RPMI7951 (cell line): ENCODE results near the gene FSTL5. TPM values are rescaled to one million over a fixed set of nuclear protein-coding genes. Genes with fewer than 3 reads are reported as not detected.

Experiments used
- DNase-seq: peaks from one replicate; pipeline ENCODE4 v3.0.0-alpha.2; 2012; ENCODE audit warnings: low read depth
- total RNA-seq: library from RNA; depleted of rRNA; stranded (reverse); fragments of >200 nt; shearing (Covaris generic); gene quantifications from 2 replicates; pipeline ENCODE4 v1.2.3, GENCODE V29; 2014

The FSTL5 gene
- total RNA-seq, 1 experiment from 2014 or later, result 16.3 TPM

GRCh38 chr4:161336621-161337020 lies 827.2 kb downstream of the FSTL5 start:
- no peak for DNase-seq

DNA sequence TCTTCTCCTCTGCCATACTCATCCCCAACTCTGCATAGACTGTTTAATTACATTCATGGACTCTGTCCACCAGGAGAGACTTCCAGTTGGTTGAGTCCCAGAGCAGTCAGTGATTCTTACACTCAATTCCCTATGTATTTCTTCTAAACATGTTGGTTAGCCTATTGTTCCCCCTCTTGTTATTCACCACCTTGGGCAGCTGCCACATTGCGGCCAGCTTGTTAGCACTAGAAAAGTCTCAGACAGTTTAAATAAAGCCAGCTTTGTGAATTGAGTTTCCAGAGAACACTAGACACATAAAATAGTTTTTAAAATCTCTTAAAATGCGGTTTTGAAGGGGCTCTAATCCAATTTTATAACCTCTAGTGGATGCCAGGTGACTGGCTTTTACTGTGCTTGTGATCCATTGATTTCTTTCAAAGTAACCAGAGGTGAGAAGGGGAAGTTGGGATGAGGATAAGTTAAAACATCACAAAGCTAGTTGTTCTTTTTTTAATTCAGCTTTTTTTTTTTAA lies 827.7 kb downstream of the FSTL5 start:
- peak; percentile 13 for DNase-seq
